ENCODE data around the gene SLFN12L.

- no peak for TF ChIP-seq CTCF (IDR thresholded peaks at IDR 0.05)
- no peak for TF ChIP-seq POLR2A (IDR thresholded peaks at IDR 0.05)
Observed at GRCh38 chr17:35491417-35491816, 46.1 kb downstream of the SLFN12L start.
